ENCODE data around the gene ATRIP.

Gene ATRIP

DNA sequence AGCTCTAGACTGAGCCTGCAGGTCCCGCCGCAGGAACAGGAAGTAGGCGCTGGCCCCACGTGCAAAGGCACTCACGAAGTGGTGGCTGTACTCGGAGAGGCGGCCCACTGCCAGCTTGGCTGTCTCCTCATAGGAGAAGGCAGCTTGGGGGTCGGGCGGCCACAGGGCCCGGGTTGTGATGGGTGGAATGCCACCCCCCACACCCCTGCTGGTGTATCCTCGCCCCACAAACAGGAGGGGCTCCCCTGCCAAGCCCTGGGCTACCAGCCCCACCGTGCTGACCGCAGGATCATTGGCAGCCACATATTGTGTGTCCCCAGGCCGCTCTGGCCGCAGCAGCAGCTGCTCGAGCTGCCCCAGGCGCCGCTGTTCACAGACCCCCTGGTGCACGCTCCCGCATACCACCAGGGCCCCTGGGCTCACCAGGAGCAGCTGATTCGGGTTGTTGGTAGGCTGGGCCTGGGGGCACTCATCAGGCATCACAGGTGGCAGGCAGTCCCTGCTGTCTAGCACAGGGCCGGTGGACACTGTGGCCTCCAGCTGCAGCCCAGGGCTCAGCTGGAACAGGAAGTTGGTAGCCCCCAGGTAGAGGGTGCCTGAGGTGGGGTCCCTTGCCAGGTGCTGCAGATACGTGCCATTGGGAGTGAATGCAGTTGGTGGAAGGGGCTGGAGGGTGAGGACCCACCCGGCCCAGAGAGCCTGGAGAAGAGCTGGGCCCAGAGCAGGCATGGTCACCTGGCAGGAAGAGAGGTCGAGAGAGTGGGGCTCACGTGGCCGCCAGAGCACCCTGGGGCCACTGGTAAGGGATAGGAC, 22.4 kb upstream of the ATRIP start:
- Mint-ChIP-seq H3K9me3 (no peaks in the 10 kb centered on the region), H3K4me3 (no peak overlapping the region), H3K27me3 (ENCODE audit: low read depth) (peaks cover 18% of the 10 kb centered on the region), H3K4me1 (ENCODE audit: low read depth) (no peaks in the 10 kb centered on the region), H3K36me3 (ENCODE audit: low read depth) (no peaks in the 10 kb centered on the region), H3K27ac (no peak overlapping the region)
- no peak for DNase-seq (ENCODE audit: low spot score)

DNA sequence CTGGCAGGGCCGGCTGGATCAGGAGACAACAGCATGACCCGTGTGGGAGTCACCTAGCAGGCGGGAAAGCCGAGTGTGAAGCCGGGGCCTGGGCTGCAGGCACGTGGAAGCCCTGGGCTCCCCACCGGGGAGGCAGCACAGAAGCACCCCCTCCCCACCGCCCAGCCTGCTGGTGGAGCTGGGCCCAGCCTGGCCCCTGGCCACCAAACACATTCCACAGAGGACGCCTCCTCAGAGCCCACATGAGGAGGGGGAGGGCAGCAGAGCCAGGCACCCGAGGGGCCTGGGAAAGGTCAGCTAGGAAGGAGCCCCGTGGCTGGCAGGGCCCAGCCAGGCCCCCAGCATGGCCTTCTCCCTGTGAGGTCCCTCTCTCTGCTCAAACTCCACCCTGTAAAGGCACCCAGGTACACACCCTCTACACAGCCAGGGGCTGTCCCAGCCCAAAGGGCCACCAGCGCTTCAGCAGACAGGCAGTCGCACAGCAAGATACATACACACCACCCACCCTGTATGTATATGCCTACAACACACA, 21.2 kb upstream of the ATRIP start:
- no peaks in the 10 kb centered on the region for H3K36me3 Mint-ChIP-seq (ENCODE audit: low read depth)
- H3K9me3 Mint-ChIP-seq = no peaks in the 10 kb centered on the region
- peaks cover 2% of the 10 kb centered on the region for H3K4me1 Mint-ChIP-seq (ENCODE audit: low read depth)
- H3K27me3 Mint-ChIP-seq (ENCODE audit: low read depth) = peaks cover 23% of the 10 kb centered on the region
- H3K4me3 Mint-ChIP-seq = no peak overlapping the region
- H3K27ac Mint-ChIP-seq = no peak overlapping the region
- no peak for DNase-seq (ENCODE audit: low spot score)

DNA sequence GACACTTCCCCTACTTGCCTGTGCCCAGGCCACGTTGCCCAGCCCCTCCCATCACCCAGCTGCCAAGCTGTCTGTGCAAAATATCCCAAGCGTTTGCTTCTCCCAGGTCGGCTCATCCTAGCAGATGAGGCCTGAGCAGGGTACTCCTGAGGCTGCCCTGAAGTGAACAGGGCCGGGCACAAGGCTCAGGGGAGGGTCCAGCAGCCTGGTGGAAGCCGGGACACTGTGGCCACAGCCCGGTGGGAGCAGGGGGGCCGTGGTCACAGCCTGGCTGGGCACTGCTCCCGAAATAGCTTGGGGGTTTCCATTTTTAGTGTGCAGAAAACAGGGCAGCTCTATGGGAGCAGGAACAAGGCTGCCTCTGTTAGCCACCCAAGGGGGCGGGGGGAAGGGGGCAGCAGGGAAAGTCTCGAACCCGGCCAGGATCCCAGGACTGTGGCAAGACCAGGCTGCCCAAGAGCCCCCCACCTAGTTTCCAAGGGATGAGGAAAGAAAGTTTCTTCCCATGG, 20.1 kb upstream of the ATRIP start:
- H3K27ac Mint-ChIP-seq = no peak overlapping the region
- no peak for DNase-seq (ENCODE audit: low spot score)
- peaks cover 24% of the 10 kb centered on the region for H3K27me3 Mint-ChIP-seq (ENCODE audit: low read depth)

DNA sequence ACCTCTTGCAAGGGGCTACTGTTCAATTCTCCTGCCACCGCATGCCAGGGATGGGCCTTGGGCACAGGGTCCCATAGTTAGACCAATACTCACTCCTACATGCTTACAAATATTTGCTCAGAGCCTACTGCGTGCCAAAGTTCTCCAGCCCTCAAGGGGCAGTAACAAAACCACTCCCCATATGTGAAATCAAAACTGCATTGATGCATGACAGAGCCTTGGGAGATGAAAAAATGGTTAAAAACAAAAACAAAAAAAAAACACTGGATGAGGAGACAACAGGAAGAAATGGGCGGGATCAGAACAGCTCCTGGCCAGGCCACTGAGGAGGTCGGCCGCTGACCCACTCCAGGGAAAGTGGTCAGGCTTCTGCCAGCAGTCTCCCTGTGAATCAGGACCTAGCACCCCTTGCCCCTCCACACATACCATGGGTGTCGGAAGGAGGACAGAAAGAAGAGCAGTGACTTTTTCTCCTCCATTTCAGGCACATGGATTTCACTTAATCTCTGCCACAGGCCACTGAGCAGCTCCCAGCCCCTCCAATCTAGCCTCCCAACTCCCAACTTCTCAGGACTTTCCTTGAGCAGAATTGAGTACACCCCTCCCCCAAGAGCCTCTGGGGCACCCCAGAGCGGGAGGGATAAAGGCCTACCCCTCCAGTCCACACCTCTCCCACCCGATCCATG, 19.4 kb upstream of the ATRIP start:
- Mint-ChIP-seq H3K4me3 (no peak overlapping the region), H3K27me3 (ENCODE audit: low read depth) (peaks cover 24% of the 10 kb centered on the region), H3K9me3 (no peaks in the 10 kb centered on the region), H3K36me3 (ENCODE audit: low read depth) (peaks cover 4% of the 10 kb centered on the region), H3K4me1 (ENCODE audit: low read depth) (peaks cover 6% of the 10 kb centered on the region), H3K27ac (no peak overlapping the region)
- no peak for DNase-seq (ENCODE audit: low spot score)

More for the DNA sequence above, 20.1 kb upstream of the ATRIP start:
- Mint-ChIP-seq H3K4me3 (no peak overlapping the region), H3K36me3 (ENCODE audit: low read depth) (peaks cover under 1% of the 10 kb centered on the region), H3K4me1 (ENCODE audit: low read depth) (peaks cover 6% of the 10 kb centered on the region), H3K9me3 (no peaks in the 10 kb centered on the region)

DNA sequence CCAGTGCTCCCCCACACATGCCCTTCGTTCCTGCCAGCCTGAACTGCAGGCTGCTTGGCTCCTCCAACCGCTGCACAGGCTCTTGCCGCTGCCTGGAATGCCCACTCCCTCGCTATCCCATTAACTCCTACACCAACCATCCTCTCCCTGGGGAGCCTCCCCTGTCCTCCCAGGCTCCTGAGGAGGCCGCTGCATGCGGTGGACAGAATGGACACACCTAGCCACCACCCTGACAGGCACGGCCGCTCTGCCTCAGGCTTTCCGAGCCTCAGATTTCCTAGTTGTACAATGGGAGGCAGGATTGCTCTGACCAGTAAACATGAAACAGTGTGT, 18.9 kb upstream of the ATRIP start:
- no peaks in the 10 kb centered on the region for H3K9me3 Mint-ChIP-seq
- peaks cover 6% of the 10 kb centered on the region for H3K4me1 Mint-ChIP-seq (ENCODE audit: low read depth)
- peaks cover 8% of the 10 kb centered on the region for H3K36me3 Mint-ChIP-seq (ENCODE audit: low read depth)
- H3K27me3 Mint-ChIP-seq (ENCODE audit: low read depth) = peaks cover 24% of the 10 kb centered on the region
- no peak overlapping the region for H3K27ac Mint-ChIP-seq
- no peak for DNase-seq (ENCODE audit: low spot score)
- H3K4me3 Mint-ChIP-seq = peak overlapping the region; percentile 36

DNA sequence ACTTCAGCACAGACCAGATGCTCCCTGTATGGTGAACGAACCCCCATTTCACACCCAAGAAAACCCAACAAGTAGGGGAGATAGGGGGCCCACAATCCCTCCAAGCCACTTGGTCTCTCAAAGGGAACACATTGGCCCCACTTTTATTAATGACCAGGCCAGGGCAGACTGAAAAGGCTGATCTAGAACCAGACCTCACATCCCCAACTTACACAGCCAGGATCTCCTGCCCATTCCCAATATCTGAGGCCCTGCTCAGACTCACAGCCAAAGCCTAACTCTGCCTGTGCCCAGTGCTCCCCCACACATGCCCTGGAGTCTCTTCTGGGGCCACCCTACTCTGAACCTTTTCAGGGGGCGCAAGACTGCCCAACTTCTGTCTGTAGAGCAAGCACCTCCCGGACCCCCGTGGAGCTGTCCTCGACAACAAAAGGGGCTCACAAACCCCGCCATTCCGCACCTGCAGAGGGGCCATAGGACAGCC, 18.4 kb upstream of the ATRIP start:
- H3K27ac Mint-ChIP-seq = no peak overlapping the region

DNA sequence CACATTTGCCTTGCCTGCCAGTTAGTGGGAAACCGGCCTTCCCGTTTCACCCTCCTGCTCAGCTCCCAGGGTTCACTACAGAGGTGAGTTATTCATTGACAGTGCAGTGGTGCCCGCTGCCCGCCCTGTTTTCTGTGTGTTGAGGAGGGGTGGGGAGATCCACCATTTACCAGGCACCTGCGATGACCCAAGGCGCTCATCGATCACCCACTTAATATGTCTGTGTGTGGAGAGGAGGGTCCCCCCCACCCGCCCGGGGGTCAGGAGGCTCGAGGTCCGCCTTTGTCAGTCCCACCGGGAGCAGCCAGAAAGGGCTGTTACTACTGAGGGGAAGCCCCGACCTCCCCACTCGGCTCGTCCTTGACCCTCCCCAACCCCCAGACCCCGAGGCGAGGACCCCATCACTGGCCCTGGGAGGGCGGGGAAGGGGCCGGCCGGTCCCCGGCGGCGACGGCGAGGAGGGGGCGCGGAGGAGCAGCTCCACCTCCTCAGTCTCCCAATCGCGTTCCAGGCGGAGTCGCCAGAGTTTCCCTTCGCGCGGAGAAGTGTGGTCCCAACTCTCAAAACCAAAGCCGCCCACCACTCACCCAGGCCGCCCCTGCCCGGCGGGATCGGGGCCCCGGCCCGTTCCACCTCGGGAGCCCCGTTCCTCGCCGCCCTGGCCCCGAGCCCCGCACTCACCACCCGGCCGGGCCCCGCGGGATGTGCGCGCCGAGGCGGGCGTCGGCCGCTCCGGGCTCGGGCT, 17.8 kb upstream of the ATRIP start:
- H3K4me1 Mint-ChIP-seq (ENCODE audit: low read depth) = peaks cover 6% of the 10 kb centered on the region
- DNase-seq (ENCODE audit: low spot score) = no peak
- peaks cover 8% of the 10 kb centered on the region for H3K36me3 Mint-ChIP-seq (ENCODE audit: low read depth)
- no peak overlapping the region for H3K27ac Mint-ChIP-seq
- no peaks in the 10 kb centered on the region for H3K9me3 Mint-ChIP-seq
- peaks cover 24% of the 10 kb centered on the region for H3K27me3 Mint-ChIP-seq (ENCODE audit: low read depth)
- peak overlapping the region; percentile 36 for H3K4me3 Mint-ChIP-seq

More for the DNA sequence above, 18.4 kb upstream of the ATRIP start:
- no peak for DNase-seq (ENCODE audit: low spot score)
- peaks cover 8% of the 10 kb centered on the region for H3K36me3 Mint-ChIP-seq (ENCODE audit: low read depth)
- H3K4me1 Mint-ChIP-seq (ENCODE audit: low read depth) = peaks cover 6% of the 10 kb centered on the region
- peak overlapping the region; percentile 36 for H3K4me3 Mint-ChIP-seq
- H3K27me3 Mint-ChIP-seq (ENCODE audit: low read depth) = peaks cover 24% of the 10 kb centered on the region
- no peaks in the 10 kb centered on the region for H3K9me3 Mint-ChIP-seq

DNA sequence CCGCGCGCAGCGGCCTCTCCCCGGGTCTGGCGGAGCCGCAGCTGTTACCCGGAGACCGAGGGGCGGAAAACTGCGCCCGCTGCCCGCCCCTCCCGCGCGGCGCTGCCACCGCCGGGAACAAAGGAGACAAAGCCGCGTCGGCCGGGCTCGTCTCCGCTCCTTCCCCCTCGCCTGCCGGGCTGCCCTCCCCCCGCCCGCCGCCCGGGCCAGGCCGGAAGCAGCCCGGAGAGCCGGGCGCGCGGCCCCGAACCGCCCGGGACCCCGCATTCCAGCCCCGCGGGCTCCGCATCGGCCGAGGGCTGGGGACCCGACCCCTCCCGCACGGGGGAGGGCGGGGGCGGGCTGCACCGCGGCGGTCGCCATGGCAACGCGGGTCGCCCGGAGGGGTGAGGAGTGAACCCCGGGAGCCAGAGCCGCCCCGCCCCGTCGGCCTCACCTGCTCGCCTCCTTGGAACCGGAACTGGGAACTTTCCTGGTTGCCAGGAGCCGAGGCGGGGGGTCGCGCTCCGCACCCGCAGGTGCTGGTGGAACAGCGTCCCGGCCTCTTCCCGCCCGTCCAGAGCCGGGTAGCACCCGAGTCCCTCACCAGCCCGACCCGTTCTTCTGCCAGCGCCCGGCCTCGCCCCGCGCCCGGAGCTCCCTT, 17.1 kb upstream of the ATRIP start:
- no peaks in the 10 kb centered on the region for H3K9me3 Mint-ChIP-seq
- H3K36me3 Mint-ChIP-seq (ENCODE audit: low read depth) = peaks cover 8% of the 10 kb centered on the region
- H3K27me3 Mint-ChIP-seq (ENCODE audit: low read depth) = peaks cover 24% of the 10 kb centered on the region
- peak; percentile 49 for DNase-seq (ENCODE audit: low spot score)
- peaks cover 6% of the 10 kb centered on the region for H3K4me1 Mint-ChIP-seq (ENCODE audit: low read depth)
- no peak overlapping the region for H3K27ac Mint-ChIP-seq
- peak overlapping the region; percentile 76 for H3K4me3 Mint-ChIP-seq

DNA sequence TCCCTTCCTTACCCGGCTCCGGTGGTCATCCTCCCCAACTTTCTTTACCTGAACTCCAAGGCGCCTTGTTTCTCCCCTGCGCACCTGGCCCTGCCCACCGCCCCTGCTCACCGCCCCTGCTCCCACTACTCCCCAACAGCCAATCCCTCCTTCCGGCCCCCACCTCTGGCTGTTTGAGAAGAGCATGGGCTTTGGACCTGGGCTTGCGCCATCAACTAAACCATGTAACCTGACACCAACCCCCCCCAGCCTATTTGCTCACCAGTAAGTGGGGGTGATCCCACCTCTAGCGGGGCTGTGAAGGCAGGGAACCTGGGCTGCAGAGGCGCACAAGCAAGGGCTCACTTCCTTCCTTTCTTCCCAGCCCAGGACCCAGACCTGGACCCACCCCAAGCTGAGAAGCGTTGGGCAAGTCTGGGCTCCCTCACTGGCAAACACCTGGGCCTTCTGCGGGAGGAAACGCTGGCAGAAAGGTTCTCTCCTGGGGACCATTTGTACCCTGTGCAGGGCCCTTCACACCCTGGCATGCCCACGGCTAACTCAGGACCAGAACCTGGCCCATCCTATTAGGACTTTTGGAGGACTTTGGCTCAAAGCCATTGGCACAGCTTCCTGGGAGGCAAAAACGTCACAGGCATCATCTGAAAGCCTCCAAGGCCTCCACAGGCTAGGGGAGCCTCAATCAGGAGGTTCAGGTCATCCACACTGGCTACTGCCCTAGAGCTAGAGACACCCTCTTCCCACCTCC, 16.4 kb upstream of the ATRIP start, which contains the start of gene PLXNB1:
PLXNB1 (minus strand) TSS at position 127 of the 748 bp plus-strand sequence. CDS start 5,475 bp downstream, outside the sequence.
- Mint-ChIP-seq H3K9me3 (no peaks in the 10 kb centered on the region), H3K36me3 (ENCODE audit: low read depth) (peaks cover 8% of the 10 kb centered on the region), H3K4me1 (ENCODE audit: low read depth) (peaks cover 6% of the 10 kb centered on the region), H3K27ac (peak within 1 kb of the TSS; percentile 7), H3K4me3 (peak within 1 kb of the TSS; percentile 76), H3K27me3 (ENCODE audit: low read depth) (peaks cover 24% of the 10 kb centered on the region)
- no peak for DNase-seq (ENCODE audit: low spot score)

DNA sequence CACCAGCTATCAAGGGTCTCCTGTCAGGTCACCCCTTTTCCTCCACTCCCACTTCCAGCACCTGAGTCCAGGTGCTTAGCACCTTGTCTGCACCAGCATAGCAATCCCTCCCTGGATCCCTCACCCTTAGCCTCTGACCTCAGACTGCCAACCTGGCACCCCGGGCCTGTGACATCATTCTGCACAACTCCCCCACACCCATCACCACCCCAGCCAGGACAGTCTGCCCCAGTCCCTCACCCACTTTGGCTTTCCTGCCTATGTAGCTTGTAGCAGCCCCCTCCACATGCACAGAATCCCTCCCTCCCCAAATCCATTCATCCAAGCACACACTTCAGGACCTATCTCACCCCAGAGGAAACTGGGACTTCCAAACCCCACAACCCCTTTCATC, 15.8 kb upstream of the ATRIP start:
- no peak for DNase-seq (ENCODE audit: low spot score)
- Mint-ChIP-seq H3K27ac (no peak overlapping the region), H3K36me3 (ENCODE audit: low read depth) (peaks cover 8% of the 10 kb centered on the region), H3K4me1 (ENCODE audit: low read depth) (peaks cover 9% of the 10 kb centered on the region), H3K9me3 (no peaks in the 10 kb centered on the region), H3K4me3 (peak overlapping the region; percentile 76), H3K27me3 (ENCODE audit: low read depth) (peaks cover 24% of the 10 kb centered on the region)

DNA sequence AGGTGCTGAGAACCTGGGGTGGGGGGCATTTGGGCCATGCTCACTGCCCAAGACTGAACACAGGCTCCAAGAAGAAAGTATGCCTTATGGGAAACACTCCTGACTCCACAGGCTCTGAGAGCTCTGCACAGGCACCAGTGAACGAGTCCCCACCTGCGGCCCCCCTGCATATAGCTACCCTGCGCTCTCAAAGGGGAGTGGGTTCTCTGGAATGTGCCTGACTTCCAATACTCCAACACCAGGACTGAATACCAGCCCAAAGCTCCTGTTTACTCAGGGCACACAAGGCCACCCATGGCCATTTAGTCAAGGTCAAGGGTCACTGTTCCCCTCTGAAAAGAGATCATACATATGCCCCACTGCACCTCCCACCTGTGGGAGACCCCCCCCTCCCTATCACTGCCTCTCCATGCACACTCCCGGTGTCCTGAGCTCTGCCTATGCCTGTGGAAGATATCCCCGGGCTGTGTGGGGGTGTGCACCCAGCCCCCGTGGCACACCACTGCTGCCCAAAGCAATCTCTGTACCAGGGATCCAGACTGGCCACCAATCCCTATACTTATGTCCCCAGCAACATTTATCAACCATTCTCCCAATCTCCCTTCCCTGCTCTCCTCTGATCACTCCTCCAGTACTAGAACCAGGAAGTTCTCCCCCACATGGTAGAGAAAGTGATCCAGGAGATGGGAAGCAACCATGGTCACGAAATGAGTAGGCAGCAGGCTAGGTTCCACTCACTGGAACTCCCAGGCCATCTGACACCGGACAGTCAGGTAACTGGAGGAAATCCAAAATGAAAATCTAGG, 15.1 kb upstream of the ATRIP start:
- Mint-ChIP-seq H3K4me1 (ENCODE audit: low read depth) (peaks cover 9% of the 10 kb centered on the region), H3K4me3 (peak overlapping the region; percentile 76), H3K27ac (no peak overlapping the region), H3K36me3 (ENCODE audit: low read depth) (peaks cover 8% of the 10 kb centered on the region), H3K27me3 (ENCODE audit: low read depth) (peaks cover 24% of the 10 kb centered on the region), H3K9me3 (no peaks in the 10 kb centered on the region)
- DNase-seq (ENCODE audit: low spot score) = no peak

All from T-helper 2 cell treated with Interferon-gamma antibody and Interleukin-4, amounts not matched to agents 5 μg/mL and 100 μg/mL, for 36 hours (primary cell).